Measurements from ENCODE around the gene EGFL7.

The EGFL7 gene

DNA sequence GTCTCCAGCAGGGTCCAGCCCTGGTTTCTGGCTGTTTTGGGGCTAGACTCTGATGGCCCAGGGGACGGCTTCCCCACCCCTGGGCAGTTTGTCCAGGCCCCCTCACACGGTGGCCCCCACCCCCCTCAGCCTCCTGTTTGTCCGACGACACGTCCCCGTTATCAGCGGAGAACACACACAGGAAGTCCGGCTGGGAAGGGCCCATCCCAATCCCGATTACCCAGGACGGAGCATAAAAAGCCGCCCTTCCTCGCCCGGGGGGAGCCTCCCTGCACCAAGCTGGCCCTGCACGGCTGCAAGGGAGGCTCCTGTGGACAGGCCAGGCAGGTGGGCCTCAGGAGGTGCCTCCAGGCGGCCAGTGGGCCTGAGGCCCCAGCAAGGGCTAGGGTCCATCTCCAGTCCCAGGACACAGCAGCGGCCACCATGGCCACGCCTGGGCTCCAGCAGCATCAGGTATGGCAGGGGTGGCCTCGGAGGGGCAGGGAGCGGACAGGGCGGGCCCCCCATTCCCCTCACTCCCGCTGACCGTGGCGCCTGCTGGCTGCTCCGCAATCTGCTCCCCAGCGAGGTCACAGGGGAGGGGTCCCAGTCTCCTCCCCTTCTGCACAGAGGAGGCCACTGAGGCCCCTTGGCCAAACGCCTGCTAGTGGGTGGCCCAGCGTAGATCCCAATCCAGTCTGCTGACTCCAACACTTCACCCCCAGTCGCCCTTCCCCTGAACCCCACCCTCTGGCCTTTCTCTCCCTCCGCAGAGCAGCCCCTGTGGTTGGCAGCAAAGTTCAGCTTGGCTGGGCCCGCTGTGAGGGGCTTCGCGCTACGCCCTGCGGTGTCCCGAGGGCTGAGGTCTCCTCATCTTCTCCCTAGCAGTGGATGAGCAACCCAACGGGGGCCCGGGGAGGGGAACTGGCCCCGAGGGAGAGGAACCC is at the start of gene EGFL7:
TSS of gene EGFL7 (plus strand) at position 261 of the 926 bp plus-strand sequence. CDS start 5,367 bp downstream, outside the sequence.
- H3K9ac ChIP-seq (ENCODE audit: low read depth, low read length) = no peak within 1 kb of the TSS
- H3K36me3 ChIP-seq (ENCODE audit: control insufficient read depth, insufficient read depth, low read length) = no peaks in the 10 kb centered on the region
- no peak within 1 kb of the TSS for H3K27ac ChIP-seq (ENCODE audit: low read depth, low read length)
- H3K4me3 ChIP-seq (ENCODE audit: low read depth, low read length) = no peak within 1 kb of the TSS
- H3K9me3 ChIP-seq (ENCODE audit: control insufficient read depth, insufficient read depth, low read length) = no peaks in the 10 kb centered on the region
- peaks cover 4% of the 10 kb centered on the region; the same call in 1 of the 2 replicates for H3K4me1 ChIP-seq (ENCODE audit: control insufficient read depth, insufficient read depth, low read length)
- no peaks in the 10 kb centered on the region for H3K27me3 ChIP-seq (ENCODE audit: control insufficient read depth, insufficient read depth, low read length)

DNA sequence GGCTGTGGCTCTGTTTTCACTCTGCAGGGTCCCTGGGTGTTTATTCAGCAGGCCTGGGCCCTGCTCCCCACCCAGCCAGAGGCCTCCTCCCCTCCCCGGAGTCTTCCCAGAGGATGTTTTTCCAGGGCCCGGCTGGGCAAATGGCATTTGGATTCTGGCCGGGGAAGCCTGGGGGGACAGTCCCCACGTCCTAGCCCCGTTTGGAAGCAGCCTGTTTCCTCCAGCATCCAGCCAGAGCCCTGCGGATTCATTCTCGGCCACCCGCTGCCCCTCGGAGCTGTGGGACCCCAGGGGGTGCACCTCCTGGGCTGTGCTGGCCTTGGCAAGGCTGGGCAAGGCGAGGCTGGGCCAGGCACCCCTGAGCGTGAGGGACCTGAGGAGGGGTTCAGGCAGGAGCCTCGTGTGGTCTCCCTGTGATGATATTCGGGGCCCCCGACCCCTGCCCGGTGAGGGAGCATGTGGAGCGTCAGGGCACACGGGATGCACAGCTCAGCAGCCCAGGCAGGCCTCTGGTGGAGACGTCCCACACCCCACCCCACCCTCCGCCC is 48.8 kb upstream of the EGFL7 start:
- no peaks in the 10 kb centered on the region for H3K36me3 ChIP-seq (ENCODE audit: control insufficient read depth, insufficient read depth, low read length)
- H3K27ac ChIP-seq (ENCODE audit: low read depth, low read length) = no peak overlapping the region
- H3K9me3 ChIP-seq (ENCODE audit: control insufficient read depth, insufficient read depth, low read length) = no peaks in the 10 kb centered on the region
- H3K9ac ChIP-seq (ENCODE audit: low read depth, low read length) = no peak overlapping the region
- no peaks in the 10 kb centered on the region for H3K4me1 ChIP-seq (ENCODE audit: control insufficient read depth, insufficient read depth, low read length)
- H3K27me3 ChIP-seq (ENCODE audit: control insufficient read depth, insufficient read depth, low read length) = no peaks in the 10 kb centered on the region
- no peak overlapping the region for H3K4me3 ChIP-seq (ENCODE audit: low read depth, low read length)

DNA sequence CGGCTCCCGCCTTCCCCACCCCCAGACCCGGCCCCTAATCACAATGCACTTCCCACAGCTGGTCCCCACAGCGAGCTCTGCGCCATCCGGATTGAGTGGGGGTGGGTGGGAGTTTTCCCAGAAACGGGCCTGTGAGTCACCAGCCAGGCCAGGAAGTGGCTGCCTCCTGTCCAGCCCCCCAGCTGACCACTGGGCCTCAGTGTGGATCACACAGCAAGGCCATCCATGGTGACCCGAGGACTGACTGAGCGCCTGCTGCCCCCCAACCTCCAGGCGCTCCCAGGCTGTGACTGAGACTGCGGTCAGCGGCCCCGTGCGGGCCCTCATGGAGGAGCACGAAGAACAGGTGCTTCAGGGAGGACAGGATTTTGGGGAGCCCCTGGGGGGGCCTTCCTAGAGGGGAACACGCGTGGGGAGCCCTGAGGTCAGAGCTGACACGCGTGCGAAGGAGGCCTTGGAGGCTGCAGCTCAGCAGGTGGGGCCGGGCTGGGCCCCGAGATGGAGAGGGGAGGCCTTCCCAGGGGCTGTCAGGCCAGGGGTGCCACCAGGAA is 48.3 kb upstream of the EGFL7 start:
- H3K36me3 ChIP-seq (ENCODE audit: control insufficient read depth, insufficient read depth, low read length) = no peaks in the 10 kb centered on the region
- no peak overlapping the region for H3K4me3 ChIP-seq (ENCODE audit: low read depth, low read length)
- no peaks in the 10 kb centered on the region for H3K27me3 ChIP-seq (ENCODE audit: control insufficient read depth, insufficient read depth, low read length)
- H3K27ac ChIP-seq (ENCODE audit: low read depth, low read length) = no peak overlapping the region
- H3K4me1 ChIP-seq (ENCODE audit: control insufficient read depth, insufficient read depth, low read length) = no peaks in the 10 kb centered on the region
- H3K9me3 ChIP-seq (ENCODE audit: control insufficient read depth, insufficient read depth, low read length) = no peaks in the 10 kb centered on the region
- no peak overlapping the region for H3K9ac ChIP-seq (ENCODE audit: low read depth, low read length)

DNA sequence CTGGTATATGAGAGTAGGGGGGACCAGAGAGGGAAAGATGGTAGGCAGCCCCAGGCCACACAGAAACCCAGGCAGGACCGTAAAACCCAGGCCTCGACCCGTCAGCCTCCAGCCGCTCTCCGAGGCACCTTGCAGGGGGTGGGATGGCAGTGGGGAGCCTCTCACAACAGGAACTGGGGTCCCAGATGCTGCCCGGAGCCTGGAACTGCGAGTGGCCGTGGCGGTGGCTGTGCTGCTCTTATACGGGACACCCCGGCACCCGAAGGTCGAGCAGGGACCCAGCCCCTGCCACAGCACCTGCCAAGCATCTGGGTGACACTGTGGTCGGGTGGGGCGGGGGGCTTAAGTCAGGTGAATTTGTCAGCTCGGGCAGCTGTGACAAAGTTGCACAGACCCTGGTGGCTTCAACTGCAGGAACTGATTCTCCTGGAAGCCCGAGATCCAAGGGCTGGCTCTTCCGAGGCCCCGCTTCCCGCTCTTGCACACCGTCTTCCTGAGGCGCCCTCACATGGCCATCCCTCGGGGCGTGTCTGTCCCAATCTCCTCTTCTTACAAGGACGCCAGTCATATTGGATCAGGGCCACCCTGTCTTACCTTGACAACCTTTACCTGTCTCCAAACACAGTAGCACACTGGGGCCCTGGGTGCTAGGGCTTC is 47.6 kb upstream of the EGFL7 start:
- Histone ChIP-seq H3K9me3 (ENCODE audit: control insufficient read depth, insufficient read depth, low read length) (no peaks in the 10 kb centered on the region), H3K36me3 (ENCODE audit: control insufficient read depth, insufficient read depth, low read length) (no peaks in the 10 kb centered on the region), H3K4me3 (ENCODE audit: low read depth, low read length) (no peak overlapping the region), H3K4me1 (ENCODE audit: control insufficient read depth, insufficient read depth, low read length) (no peaks in the 10 kb centered on the region), H3K9ac (ENCODE audit: low read depth, low read length) (no peak overlapping the region), H3K27ac (ENCODE audit: low read depth, low read length) (no peak overlapping the region), H3K27me3 (ENCODE audit: control insufficient read depth, insufficient read depth, low read length) (no peaks in the 10 kb centered on the region)

DNA sequence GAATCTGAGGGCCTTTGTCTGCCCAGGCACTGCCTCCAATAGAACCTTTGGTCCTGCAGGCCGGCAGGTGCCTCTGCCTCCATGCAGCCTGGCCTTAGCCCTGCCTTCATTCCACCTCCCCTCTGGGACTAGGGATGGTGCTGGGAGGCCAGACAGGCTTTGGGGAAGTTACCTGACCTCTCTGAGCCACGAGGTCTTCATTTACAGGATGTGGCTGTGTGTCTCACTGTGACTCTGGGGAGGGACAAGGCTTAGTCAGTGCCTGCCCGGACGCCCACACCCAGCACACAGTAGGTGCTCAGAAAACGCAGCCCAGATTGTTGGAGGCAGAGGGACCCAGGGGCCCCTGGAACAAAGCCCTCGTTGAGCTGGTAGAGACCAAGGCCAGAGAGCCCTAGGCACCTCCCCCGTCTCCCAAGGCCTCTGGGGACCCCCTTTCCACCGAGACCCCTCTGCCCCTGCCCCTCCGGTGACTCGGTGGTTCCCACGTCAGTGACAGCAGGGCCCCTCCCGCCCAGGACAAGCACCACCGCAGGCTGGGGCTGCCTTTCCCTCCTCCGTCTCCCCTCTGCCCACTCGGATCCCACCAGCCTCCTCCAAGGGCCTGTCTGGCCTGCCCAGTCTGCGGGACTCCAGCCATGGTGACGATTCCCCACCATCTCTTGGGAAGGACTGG is 46.9 kb upstream of the EGFL7 start:
- Histone ChIP-seq H3K27ac (ENCODE audit: low read depth, low read length) (no peak overlapping the region), H3K4me3 (ENCODE audit: low read depth, low read length) (no peak overlapping the region), H3K9ac (ENCODE audit: low read depth, low read length) (no peak overlapping the region), H3K9me3 (ENCODE audit: control insufficient read depth, insufficient read depth, low read length) (no peaks in the 10 kb centered on the region), H3K4me1 (ENCODE audit: control insufficient read depth, insufficient read depth, low read length) (no peaks in the 10 kb centered on the region), H3K27me3 (ENCODE audit: control insufficient read depth, insufficient read depth, low read length) (no peaks in the 10 kb centered on the region), H3K36me3 (ENCODE audit: control insufficient read depth, insufficient read depth, low read length) (no peaks in the 10 kb centered on the region)

DNA sequence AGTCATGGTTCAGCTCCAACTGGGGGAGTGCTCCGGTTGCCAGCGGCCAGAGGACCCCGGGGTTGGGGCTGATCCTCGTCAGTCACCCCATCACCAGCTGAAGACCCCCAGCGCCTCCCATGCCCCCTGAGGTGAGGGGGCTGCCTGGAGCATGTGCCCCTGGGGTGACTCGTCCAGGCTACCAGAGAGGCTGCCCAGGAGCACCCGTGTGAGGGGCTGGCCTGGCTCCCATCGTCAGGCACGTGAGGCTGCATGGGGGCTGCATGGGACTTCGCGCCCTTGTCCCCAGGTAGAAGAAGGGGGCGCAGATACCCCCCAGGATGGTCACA is 46.4 kb upstream of the EGFL7 start:
- no peaks in the 10 kb centered on the region for H3K36me3 ChIP-seq (ENCODE audit: control insufficient read depth, insufficient read depth, low read length)
- no peaks in the 10 kb centered on the region for H3K27me3 ChIP-seq (ENCODE audit: control insufficient read depth, insufficient read depth, low read length)
- no peak overlapping the region for H3K9ac ChIP-seq (ENCODE audit: low read depth, low read length)
- H3K4me1 ChIP-seq (ENCODE audit: control insufficient read depth, insufficient read depth, low read length) = no peaks in the 10 kb centered on the region
- no peaks in the 10 kb centered on the region for H3K9me3 ChIP-seq (ENCODE audit: control insufficient read depth, insufficient read depth, low read length)
- H3K4me3 ChIP-seq (ENCODE audit: low read depth, low read length) = no peak overlapping the region
- H3K27ac ChIP-seq (ENCODE audit: low read depth, low read length) = no peak overlapping the region

DNA sequence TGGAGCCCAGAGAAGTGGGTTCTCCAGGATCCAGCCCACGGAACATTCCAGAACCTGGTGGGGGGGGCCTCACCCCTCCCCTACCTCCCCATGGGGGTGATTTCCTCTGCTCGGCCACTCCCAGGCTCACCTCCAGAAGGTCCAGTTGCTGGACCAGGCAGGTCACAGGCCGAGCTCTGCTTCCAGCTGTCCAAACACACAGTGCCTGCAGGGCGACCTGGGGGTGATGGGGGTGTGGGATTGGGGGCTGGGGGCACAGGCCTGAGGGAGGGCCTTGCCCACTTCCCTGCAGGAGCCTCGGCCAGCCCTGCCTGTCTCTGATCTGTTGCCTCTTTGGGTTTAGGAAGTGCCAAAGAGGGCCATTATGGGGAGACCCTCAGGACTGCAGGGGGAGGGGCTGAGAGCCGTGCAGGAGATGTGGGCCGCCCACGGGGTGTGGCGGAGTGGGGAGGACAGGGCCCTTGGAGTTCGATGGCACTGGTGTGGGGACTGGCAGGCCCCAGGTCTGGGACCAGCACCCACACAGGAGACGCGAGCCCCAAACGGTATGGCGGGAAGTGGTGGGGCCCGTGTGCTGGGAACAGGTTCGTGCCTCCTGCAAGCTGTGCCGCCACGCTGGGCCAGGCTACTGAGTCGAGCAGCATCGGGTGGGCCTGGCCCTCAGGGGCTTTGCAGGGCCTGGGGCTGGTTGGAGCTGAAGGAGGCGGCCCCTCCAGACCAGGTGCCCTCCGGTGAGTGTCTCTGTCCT is 45.6 kb upstream of the EGFL7 start:
- H3K4me3 ChIP-seq (ENCODE audit: low read depth, low read length) = no peak overlapping the region
- H3K27me3 ChIP-seq (ENCODE audit: control insufficient read depth, insufficient read depth, low read length) = no peaks in the 10 kb centered on the region
- no peaks in the 10 kb centered on the region for H3K36me3 ChIP-seq (ENCODE audit: control insufficient read depth, insufficient read depth, low read length)
- no peaks in the 10 kb centered on the region for H3K9me3 ChIP-seq (ENCODE audit: control insufficient read depth, insufficient read depth, low read length)
- H3K27ac ChIP-seq (ENCODE audit: low read depth, low read length) = no peak overlapping the region
- H3K9ac ChIP-seq (ENCODE audit: low read depth, low read length) = no peak overlapping the region
- H3K4me1 ChIP-seq (ENCODE audit: control insufficient read depth, insufficient read depth, low read length) = no peaks in the 10 kb centered on the region

DNA sequence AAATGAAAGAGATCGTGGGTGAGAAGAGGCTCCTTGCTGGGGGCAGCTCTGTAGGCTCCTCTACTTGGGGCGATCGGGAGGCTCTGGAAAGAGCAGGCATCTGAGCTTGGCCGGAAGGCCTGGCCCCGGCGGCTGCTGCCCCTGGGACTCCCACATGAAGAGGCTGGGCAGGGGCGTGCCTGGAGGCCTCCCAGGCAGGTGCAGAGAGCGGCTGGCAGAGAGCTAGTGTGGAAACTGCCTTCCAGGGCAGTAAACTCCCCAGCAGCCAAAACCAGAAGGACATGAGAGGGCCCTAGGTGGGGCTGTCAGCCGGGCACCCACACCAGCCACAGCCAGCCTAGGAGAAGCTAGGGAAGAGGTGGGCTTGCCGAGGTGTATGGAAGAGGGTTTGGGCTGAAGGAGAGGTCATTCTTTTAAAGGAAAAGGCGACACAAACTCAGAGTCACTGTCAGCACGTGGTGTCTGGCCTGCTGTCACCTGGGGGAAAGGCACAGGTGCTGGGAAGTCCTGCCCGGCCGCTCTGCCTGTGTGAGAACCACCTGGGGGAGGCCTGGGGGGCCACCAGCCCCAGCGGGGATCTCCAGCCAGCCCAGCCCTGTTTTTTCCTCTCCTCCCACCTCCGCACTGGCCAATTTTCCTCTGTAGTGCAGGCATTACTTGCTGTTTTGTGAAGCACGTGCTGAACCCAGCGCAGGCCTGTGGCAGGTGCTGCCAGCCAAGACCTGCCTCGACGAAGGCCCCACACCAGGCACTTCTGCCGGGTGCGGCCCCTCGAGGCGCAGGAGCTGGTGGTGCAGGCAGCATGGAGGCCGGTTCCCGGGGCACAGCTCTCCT is 44.8 kb upstream of the EGFL7 start:
- Histone ChIP-seq H3K4me3 (ENCODE audit: low read depth, low read length) (no peak overlapping the region), H3K27me3 (ENCODE audit: control insufficient read depth, insufficient read depth, low read length) (no peaks in the 10 kb centered on the region), H3K27ac (ENCODE audit: low read depth, low read length) (no peak overlapping the region), H3K36me3 (ENCODE audit: control insufficient read depth, insufficient read depth, low read length) (no peaks in the 10 kb centered on the region), H3K9me3 (ENCODE audit: control insufficient read depth, insufficient read depth, low read length) (no peaks in the 10 kb centered on the region), H3K4me1 (ENCODE audit: control insufficient read depth, insufficient read depth, low read length) (no peaks in the 10 kb centered on the region), H3K9ac (ENCODE audit: low read depth, low read length) (no peak overlapping the region)

DNA sequence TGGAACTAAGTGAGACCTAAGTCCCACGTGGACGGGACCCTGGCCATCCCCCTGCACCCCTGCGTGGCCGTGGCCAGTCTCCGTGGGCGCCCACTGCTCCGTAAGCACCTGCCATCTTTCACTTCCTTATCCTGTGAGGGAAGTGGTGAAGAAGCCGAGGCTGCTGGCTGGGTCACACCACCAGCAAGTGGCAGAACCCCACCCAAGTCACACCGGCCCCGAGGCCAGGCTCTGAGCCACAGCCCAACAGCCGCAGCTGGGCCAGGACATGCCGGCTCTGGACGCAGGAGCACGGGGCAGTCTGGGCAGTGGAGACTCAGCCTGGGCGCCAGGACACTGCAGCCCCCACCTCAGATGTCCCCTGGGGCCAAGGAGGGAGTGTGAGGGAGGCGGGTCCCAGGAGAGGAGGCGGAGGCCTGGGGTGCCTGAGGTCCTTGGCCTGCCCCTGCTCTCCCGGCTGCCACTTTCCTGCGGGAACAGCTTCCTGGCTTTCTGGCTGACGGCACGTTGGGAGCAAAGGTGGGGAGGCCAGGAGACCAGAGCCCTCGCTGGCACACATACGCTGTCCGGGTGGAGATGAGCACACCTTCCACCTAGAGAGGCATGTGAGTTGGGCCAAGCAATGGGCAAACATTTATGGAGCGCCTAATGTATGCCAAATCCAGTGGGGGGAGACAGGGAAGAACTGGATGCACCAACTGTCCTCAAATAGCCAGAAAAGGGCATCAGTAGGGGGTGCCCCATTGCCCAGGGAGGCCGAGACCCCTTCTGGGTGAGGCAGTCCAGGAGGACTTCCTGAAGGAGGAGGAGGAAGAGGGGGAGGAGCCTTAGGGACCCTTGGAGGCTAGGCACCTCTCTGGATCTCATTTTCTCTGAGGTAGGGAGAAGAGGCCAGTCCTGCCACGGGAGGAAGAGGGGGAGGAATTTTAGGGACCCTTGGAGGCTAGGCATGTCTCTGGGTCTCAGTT is 43.9 kb upstream of the EGFL7 start:
- Histone ChIP-seq H3K4me3 (ENCODE audit: low read depth, low read length) (no peak overlapping the region), H3K4me1 (ENCODE audit: control insufficient read depth, insufficient read depth, low read length) (no peaks in the 10 kb centered on the region), H3K27ac (ENCODE audit: low read depth, low read length) (no peak overlapping the region), H3K27me3 (ENCODE audit: control insufficient read depth, insufficient read depth, low read length) (no peaks in the 10 kb centered on the region), H3K9me3 (ENCODE audit: control insufficient read depth, insufficient read depth, low read length) (no peaks in the 10 kb centered on the region), H3K9ac (ENCODE audit: low read depth, low read length) (no peak overlapping the region), H3K36me3 (ENCODE audit: control insufficient read depth, insufficient read depth, low read length) (no peaks in the 10 kb centered on the region)

All from HUES48 (cell line).